DOHH2 (cell line): ENCODE measurements around the gene RGS9.
"Not testable (repeated sequence)": the region's sequence is repeated elsewhere in the genome, so short reads cannot be mapped to it uniquely, and the experiment has no call there.

ENCODE experiments used
- H3F3A ChIP-seq: fragments of 200-600 bp; sonication (generic), shearing (Covaris generic); 2 replicates; pipeline ENCODE4 v1.6.0; 2016; ENCODE audit warnings: antibody characterized with exemption, mild to moderate bottlenecking; ENCODE audit not compliant: control insufficient read depth, insufficient read depth
- H3K27ac ChIP-seq: fragments of 200-600 bp; sonication (generic); 2 replicates; pipeline ENCODE4 v1.5.1; 2014; ENCODE audit warnings: low read depth, mild to moderate bottlenecking, low read length, moderate library complexity
- H3K27me3 ChIP-seq: fragments of 200-600 bp; sonication (generic); 2 replicates; pipeline ENCODE4 v1.6.1; 2014; ENCODE audit warnings: mild to moderate bottlenecking, low read length, mixed read lengths; ENCODE audit not compliant: control insufficient read depth
- H3K36me3 ChIP-seq: fragments of 200-600 bp; sonication (generic); 2 replicates; pipeline ENCODE4 v1.6.1; 2014; ENCODE audit warnings: mild to moderate bottlenecking, low read length, moderate library complexity, mixed read lengths; ENCODE audit not compliant: control insufficient read depth
- H3K4me1 ChIP-seq: fragments of 200-600 bp; sonication (generic); 2 replicates; pipeline ENCODE4 v1.6.1; 2014; ENCODE audit warnings: mild to moderate bottlenecking, low read length, mixed read lengths; ENCODE audit not compliant: control insufficient read depth
- H3K4me2 ChIP-seq: fragments of 200-600 bp; sonication (generic); 2 replicates; pipeline ENCODE4 v1.6.0; 2014; ENCODE audit warnings: mild to moderate bottlenecking, low read length, moderate library complexity
- H3K4me3 ChIP-seq: fragments of 200-600 bp; sonication (generic); 2 replicates; pipeline ENCODE4 v1.5.1; 2014; ENCODE audit warnings: mild to moderate bottlenecking, low read length, mixed read lengths
- H3K79me2 ChIP-seq: fragments of 200-600 bp; sonication (generic); 2 replicates; pipeline ENCODE4 v1.6.1; 2014; ENCODE audit warnings: mild to moderate bottlenecking, low read length, mixed read lengths; ENCODE audit not compliant: control insufficient read depth
- H3K9me2 ChIP-seq: fragments of 200-600 bp; sonication (generic); replicated peaks from 2 replicates; pipeline ENCODE4 v1.6.1; 2014; ENCODE audit warnings: mild to moderate bottlenecking, low read length, mixed read lengths; ENCODE audit not compliant: control insufficient read depth
- H3K9me3 ChIP-seq: fragments of 200-600 bp; sonication (generic); 2 replicates; pipeline ENCODE4 v1.6.1; 2014; ENCODE audit warnings: antibody characterized with exemption, low read length, mixed read lengths; ENCODE audit not compliant: control insufficient read depth, insufficient read depth
- H4K20me1 ChIP-seq: fragments of 200-600 bp; sonication (generic); 2 replicates; pipeline ENCODE4 v1.6.0; 2014; ENCODE audit warnings: low read depth, mild to moderate bottlenecking, antibody characterized with exemption, low read length, moderate library complexity; ENCODE audit not compliant: control insufficient read depth, insufficient read depth
- EZH2phosphoT487 ChIP-seq: fragments of 200-600 bp; sonication (generic); IDR thresholded peaks from 2 replicates; pipeline ENCODE4 v1.6.1; 2017; ENCODE audit warnings: borderline replicate concordance, mild to moderate bottlenecking, antibody characterized with exemption, low read length, moderate library complexity, mixed read lengths
- TF ChIP-seq, protein P1 (sequence below): fragments of 200-600 bp; sonication (generic); IDR thresholded peaks from one replicate; pipeline ENCODE4 v1.5.1; 2014; ENCODE audit warnings: antibody characterized with exemption, mild to moderate bottlenecking, low read depth, low read length; ENCODE audit not compliant: poor library complexity, severe bottlenecking

The RGS9 gene

DNA sequence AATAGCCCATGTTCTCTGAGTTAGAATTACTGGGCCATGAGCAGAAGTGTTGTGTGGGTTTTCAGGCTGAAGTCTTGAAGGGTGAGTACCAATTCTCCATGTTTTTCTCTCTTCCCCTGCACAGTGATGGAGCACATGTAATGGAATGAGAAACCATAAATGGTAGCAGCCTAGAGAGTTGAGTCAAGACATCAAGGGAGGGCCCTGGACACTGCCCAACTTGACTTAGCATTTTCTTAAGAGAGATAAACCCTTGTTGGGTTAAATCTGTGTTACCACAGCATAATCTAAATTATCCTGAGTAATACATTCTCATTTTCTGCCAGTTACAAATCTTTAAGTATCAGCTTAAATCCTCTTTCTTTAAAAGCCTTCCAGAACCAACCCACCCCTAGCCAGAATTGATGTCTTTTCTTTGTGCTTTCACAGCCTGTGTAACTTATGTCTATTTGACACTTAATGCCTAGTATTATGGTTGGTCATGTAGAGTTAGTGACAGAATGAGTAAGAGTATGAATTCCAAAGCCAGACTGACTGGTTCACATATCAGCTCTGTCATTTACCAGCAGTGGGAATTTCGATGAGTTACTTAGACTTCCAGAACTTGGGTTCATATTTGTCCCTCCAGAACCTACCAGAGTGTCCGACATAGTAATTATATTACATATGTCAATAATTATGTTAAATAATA, 27.0 kb upstream of the RGS9 start:
- H3K4me3 ChIP-seq = no peak overlapping the region
- H3K27me3 ChIP-seq = no peaks in the 10 kb centered on the region
- TF ChIP-seq, protein P1, sequence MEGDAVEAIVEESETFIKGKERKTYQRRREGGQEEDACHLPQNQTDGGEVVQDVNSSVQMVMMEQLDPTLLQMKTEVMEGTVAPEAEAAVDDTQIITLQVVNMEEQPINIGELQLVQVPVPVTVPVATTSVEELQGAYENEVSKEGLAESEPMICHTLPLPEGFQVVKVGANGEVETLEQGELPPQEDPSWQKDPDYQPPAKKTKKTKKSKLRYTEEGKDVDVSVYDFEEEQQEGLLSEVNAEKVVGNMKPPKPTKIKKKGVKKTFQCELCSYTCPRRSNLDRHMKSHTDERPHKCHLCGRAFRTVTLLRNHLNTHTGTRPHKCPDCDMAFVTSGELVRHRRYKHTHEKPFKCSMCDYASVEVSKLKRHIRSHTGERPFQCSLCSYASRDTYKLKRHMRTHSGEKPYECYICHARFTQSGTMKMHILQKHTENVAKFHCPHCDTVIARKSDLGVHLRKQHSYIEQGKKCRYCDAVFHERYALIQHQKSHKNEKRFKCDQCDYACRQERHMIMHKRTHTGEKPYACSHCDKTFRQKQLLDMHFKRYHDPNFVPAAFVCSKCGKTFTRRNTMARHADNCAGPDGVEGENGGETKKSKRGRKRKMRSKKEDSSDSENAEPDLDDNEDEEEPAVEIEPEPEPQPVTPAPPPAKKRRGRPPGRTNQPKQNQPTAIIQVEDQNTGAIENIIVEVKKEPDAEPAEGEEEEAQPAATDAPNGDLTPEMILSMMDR = no peak
- TF ChIP-seq EZH2phosphoT487 = no peak
- no peaks in the 10 kb centered on the region; the same call in 1 of the 2 replicates for H3K79me2 ChIP-seq
- no peak overlapping the region for H3K27ac ChIP-seq
- H3K36me3 ChIP-seq = peaks cover 37% of the 10 kb centered on the region
- no peaks in the 10 kb centered on the region for H3K9me3 ChIP-seq
- no peaks in the 10 kb centered on the region for H4K20me1 ChIP-seq
- no peak overlapping the region for H3K4me2 ChIP-seq
- H3F3A ChIP-seq = peaks cover 22% of the 10 kb centered on the region
- H3K9me2 ChIP-seq = no peaks in the 10 kb centered on the region
- H3K4me1 ChIP-seq = peaks cover 3% of the 10 kb centered on the region

DNA sequence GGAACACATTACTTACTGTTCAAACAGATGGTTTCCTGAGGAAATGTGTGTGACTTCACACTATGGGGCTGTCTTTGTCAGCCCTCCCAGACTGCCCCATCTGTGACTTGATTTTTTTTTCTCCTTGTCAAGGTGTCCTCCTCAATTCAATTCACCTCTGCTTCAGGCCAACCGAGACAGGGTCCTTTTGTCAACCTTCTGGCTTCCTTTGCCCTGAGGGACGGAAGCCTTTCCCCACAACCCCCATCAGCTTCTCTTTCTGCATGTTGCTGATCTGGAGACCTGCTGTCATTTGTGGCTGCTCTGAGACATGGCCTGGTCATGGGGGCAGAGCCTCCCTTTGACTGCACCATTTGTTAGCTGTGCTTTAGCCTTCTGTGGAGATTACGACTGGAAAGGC, 21.3 kb upstream of the RGS9 start:
- Histone ChIP-seq H3K27ac (peak overlapping the region; percentile 75), H3K4me2 (peak overlapping the region; percentile 58), H3K36me3 (peaks cover 12% of the 10 kb centered on the region), H3K9me3 (no peaks in the 10 kb centered on the region), H3F3A (peaks cover 32% of the 10 kb centered on the region), H3K27me3 (no peaks in the 10 kb centered on the region), H4K20me1 (no peaks in the 10 kb centered on the region), H3K79me2 (no peaks in the 10 kb centered on the region), H3K9me2 (no peaks in the 10 kb centered on the region), H3K4me3 (peak overlapping the region; percentile 41), H3K4me1 (peaks cover 33% of the 10 kb centered on the region)
- TF ChIP-seq, protein P1 = no peak
- TF ChIP-seq EZH2phosphoT487 = no peak

DNA sequence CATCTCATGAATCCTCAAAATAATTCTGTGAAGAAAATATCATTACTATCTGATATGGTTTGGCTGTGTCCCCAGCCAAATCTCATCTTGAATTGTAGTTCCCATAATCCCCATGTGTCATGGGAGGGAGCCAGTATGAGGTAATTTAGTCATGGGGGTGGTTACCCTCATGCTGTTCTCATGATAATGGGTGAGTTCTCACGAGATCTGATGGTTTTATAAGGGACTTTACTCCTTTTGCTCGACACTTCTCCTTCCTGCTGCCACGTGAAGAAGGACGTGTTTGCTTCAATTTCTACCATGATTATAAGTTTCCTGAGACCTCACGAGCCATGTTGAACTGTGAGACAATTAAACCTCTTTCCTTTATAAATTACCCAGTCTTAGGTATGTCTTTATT, 20.7 kb upstream of the RGS9 start:
- peaks cover 40% of the 10 kb centered on the region for H3K4me1 ChIP-seq
- H4K20me1 ChIP-seq, H3K9me3 ChIP-seq, H3K36me3 ChIP-seq, H3K9me2 ChIP-seq, H3K79me2 ChIP-seq, H3K27me3 ChIP-seq: not testable (repeated sequence)
- peak overlapping the region; percentile 75 for H3K27ac ChIP-seq
- peak overlapping the region; percentile 41 for H3K4me3 ChIP-seq
- peaks cover 36% of the 10 kb centered on the region for H3F3A ChIP-seq
- H3K4me2 ChIP-seq = peak overlapping the region; percentile 58

DNA sequence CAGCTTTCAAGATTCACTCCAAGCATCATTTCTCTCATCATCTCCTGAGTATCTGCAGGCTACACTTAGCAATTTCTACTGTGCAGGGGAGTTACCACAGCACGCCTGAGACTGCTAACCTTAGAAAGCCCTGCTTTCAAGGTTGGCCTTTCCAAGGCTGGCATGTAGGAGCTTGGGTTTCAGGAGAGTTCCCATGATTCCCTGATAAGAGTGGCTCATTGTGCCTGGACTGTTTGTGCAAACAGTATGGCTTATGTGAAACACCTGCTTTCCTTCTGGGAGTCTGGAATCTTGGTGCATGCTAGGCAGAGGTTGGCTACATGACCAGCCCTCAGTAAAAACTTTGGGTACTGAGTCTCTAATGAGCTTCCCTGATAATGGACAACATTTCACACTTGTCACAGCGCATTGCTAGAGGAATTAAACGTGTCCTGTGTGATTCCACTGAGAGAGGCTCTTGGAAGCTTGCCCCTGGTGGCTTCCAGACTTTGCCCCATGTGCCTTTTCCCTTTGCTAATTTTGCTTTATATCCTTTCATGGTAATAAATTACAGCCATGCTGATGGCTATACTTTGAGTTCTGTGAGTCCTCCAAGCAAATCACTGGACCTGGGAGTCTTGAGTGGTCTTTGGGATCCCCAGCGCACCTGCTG, 19.7 kb upstream of the RGS9 start:
- Histone ChIP-seq H3K4me2 (peak overlapping the region; percentile 58), H3K9me2 (no peaks in the 10 kb centered on the region), H3K79me2 (no peaks in the 10 kb centered on the region), H3K9me3 (no peaks in the 10 kb centered on the region), H3K27ac (no peak overlapping the region), H4K20me1 (no peaks in the 10 kb centered on the region), H3K4me1 (peaks cover 50% of the 10 kb centered on the region), H3K36me3 (peaks cover 4% of the 10 kb centered on the region), H3K4me3 (peak overlapping the region; percentile 41), H3F3A (peaks cover 41% of the 10 kb centered on the region), H3K27me3 (no peaks in the 10 kb centered on the region)
- no peak for TF ChIP-seq EZH2phosphoT487
- TF ChIP-seq, protein P1 = no peak
